GM21723 (cell line): Measurements from ENCODE around the gene BEND7.
"Not testable (repeated sequence)": the region's sequence is repeated elsewhere in the genome, so short reads cannot be mapped to it uniquely, and the experiment has no call there.

Experiments used
- ATAC-seq: cut with Tn5 transposase; IDR thresholded peaks from one replicate; pipeline ENCODE4 v1.9.1; 2021; ENCODE audit warnings: mild to moderate bottlenecking, moderate library complexity; ENCODE audit not compliant: unreplicated experiment

BEND7 gene

GRCh38 chr10:13425397-13425796 is 103.4 kb downstream of the BEND7 start:
- no peak for ATAC-seq

- ATAC-seq = peak; percentile 49
These were observed 106.0 kb downstream of the BEND7 start for GRCh38 chr10:13422800-13423199.

GRCh38 chr10:13421382-13421917 is 107.4 kb downstream of the BEND7 start:
- ATAC-seq = no peak

GRCh38 chr10:13420532-13421307 is 108.1 kb downstream of the BEND7 start:
- ATAC-seq = no peak

- no peak for ATAC-seq
These were observed 111.2 kb downstream of the BEND7 start for GRCh38 chr10:13417459-13418126.

GRCh38 chr10:13416760-13417159 is 112.1 kb downstream of the BEND7 start:
- ATAC-seq = no peak

GRCh38 chr10:13414855-13415254 is 114.0 kb downstream of the BEND7 start:
- ATAC-seq = no peak

- no peak for ATAC-seq
These were observed 114.7 kb downstream of the BEND7 start for GRCh38 chr10:13414137-13414536.

GRCh38 chr10:13412894-13413293 is 115.9 kb downstream of the BEND7 start:
- no peak for ATAC-seq

- no peak for ATAC-seq
These were observed 124.0 kb downstream of the BEND7 start for GRCh38 chr10:13404791-13405190.

- ATAC-seq = no peak
These were observed 124.5 kb downstream of the BEND7 start for GRCh38 chr10:13404305-13404759.

GRCh38 chr10:13403426-13403825 is 125.4 kb downstream of the BEND7 start:
- not testable (repeated sequence) for ATAC-seq

GRCh38 chr10:13402021-13402420 is 126.8 kb downstream of the BEND7 start:
- no peak for ATAC-seq

- ATAC-seq = no peak
These were observed 127.7 kb downstream of the BEND7 start for GRCh38 chr10:13401142-13401541.

GRCh38 chr10:13400196-13400965 is 128.4 kb downstream of the BEND7 start:
- ATAC-seq = no peak

- ATAC-seq = no peak
These were observed 129.1 kb downstream of the BEND7 start for GRCh38 chr10:13399752-13400151.

GRCh38 chr10:13399236-13399635 is 129.6 kb downstream of the BEND7 start:
- no peak for ATAC-seq

- ATAC-seq = no peak
These were observed 131.8 kb downstream of the BEND7 start for GRCh38 chr10:13397052-13397451.

- no peak for ATAC-seq
These were observed 132.4 kb downstream of the BEND7 start for GRCh38 chr10:13396369-13396768.

- ATAC-seq = no peak
These were observed 133.3 kb downstream of the BEND7 start for GRCh38 chr10:13395540-13395939.

GRCh38 chr10:13393640-13394039 is 135.2 kb downstream of the BEND7 start:
- no peak for ATAC-seq
